GM12878 (cell line): ENCODE measurements around the gene PHF1. TPM values are rescaled to one million over a fixed set of nuclear protein-coding genes. Genes with fewer than 3 reads are reported as not detected.

Source experiments
- ATAC-seq: fragments of 200-7000 bp; cut with Tn5 transposase; 3 replicates; pipeline ENCODE4 v1.9.1; 2020; ENCODE audit warnings: mild to moderate bottlenecking, moderate library complexity
- BruUV-seq: library from RNA; stranded (reverse); fragments of 400-500 nt; replicated peaks from 2 replicates; lab custom pipeline; 2021; lab: Mats Ljungman, UMichigan
- CTCF ChIA-PET: fragments of 300-600 bp; sonication (Branson Sonifier 250); formaldehyde crosslinking; extraction: SDS; loops from one replicate; lab custom pipeline; 2021; ENCODE audit warnings: inconsistent platforms; lab: Yijun Ruan, JAX
- POLR2A ChIA-PET: fragments of 350-600 bp; formaldehyde crosslinking; extraction: SDS; loops from one replicate; lab custom pipeline; 2021; ENCODE audit warnings: inconsistent platforms; lab: Charles Lee
- RAD21 ChIA-PET: fragments of 300-600 bp; sonication (Branson Sonifier 250); formaldehyde crosslinking; loops from one replicate; lab custom pipeline; 2023; ENCODE audit warnings: antibody characterized with exemption; ENCODE audit not compliant: unreplicated experiment; lab: Charles Lee
- SMC1A ChIA-PET: fragments of 300-600 bp; sonication (Branson Sonifier 250); formaldehyde crosslinking; loops from one replicate; lab custom pipeline; 2023; ENCODE audit not compliant: unreplicated experiment, uncharacterized antibody; lab: Charles Lee
- DNase-seq: peaks from one replicate; pipeline ENCODE4 v3.0.0-alpha.2; 2011; ENCODE audit warnings: low read depth, low spot score
- FAIRE-seq: peaks from 3 replicates; lab custom pipeline; 2011; peaks lifted over from hg19 to GRCh38; lab: Jason Lieb, UNC
- H2AFZ ChIP-seq: 2 replicates; pipeline ENCODE4 v1.6.0; 2011; ENCODE audit warnings: low read depth, low read length, control low read depth; ENCODE audit not compliant: control insufficient read depth
- H3K27ac ChIP-seq: 2 replicates; pipeline ENCODE4 v1.5.1; 2011; ENCODE audit warnings: control low read depth; ENCODE audit not compliant: control insufficient read depth, insufficient read depth
- H3K27me3 ChIP-seq, 2 experiments: replicated peaks in 1 of 2; 2 replicates each; pipeline versions ENCODE4 v1.6.0 to v1.6.1; 2011; ENCODE audit warnings: low read length in 1 of 2; ENCODE audit not compliant: control insufficient read depth in 2 of 2, insufficient read depth in 2 of 2
- H3K36me3 ChIP-seq, 2 experiments: 2 replicates each; pipeline ENCODE4 v1.5.1; 2011; ENCODE audit warnings: low read length in 1 of 2; ENCODE audit not compliant: control insufficient read depth in 2 of 2, insufficient read depth in 2 of 2
- H3K4me1 ChIP-seq: 2 replicates; pipeline ENCODE4 v1.6.1; 2011; ENCODE audit warnings: mild to moderate bottlenecking, low read length, moderate library complexity, mixed read lengths; ENCODE audit not compliant: control insufficient read depth, insufficient read depth
- H3K4me2 ChIP-seq: 2 replicates; pipeline ENCODE4 v1.6.0; 2011; ENCODE audit warnings: control low read depth; ENCODE audit not compliant: control insufficient read depth, insufficient read depth
- H3K4me3 ChIP-seq: fragments of 200-600 bp; sonication (generic); 2 replicates; pipeline ENCODE4 v1.5.1; 2016
- H3K79me2 ChIP-seq: 2 replicates; pipeline ENCODE4 v1.6.0; 2011; ENCODE audit warnings: low read length; ENCODE audit not compliant: control insufficient read depth, insufficient read depth
- H3K9ac ChIP-seq: 2 replicates; pipeline ENCODE4 v1.8.0; 2011; ENCODE audit warnings: low read length, control low read depth, mixed read lengths; ENCODE audit not compliant: control insufficient read depth, insufficient read depth
- H3K9me3 ChIP-seq: replicated peaks from 3 replicates; pipeline ENCODE4 v1.5.1; 2011; ENCODE audit warnings: mild to moderate bottlenecking, low read length; ENCODE audit not compliant: control insufficient read depth, insufficient read depth
- H4K20me1 ChIP-seq: 2 replicates; pipeline ENCODE4 v1.6.0; 2011; ENCODE audit not compliant: control insufficient read depth, insufficient read depth
- MXI1 ChIP-seq: fragments of 150-350 bp; IDR thresholded peaks from 2 replicates; pipeline ENCODE4 v1.6.1; 2011; ENCODE audit warnings: low read depth, mild to moderate bottlenecking, inconsistent platforms, low read length, improper control_type of control experiment
- MYC ChIP-seq: IDR thresholded peaks from 2 replicates; pipeline ENCODE4 v1.6.1; 2011; ENCODE audit warnings: mild to moderate bottlenecking, low read length, moderate library complexity, inconsistent platforms; ENCODE audit not compliant: insufficient read depth, insufficient replicate concordance, insufficient read length, severe bottlenecking
- POU2F2 ChIP-seq: IDR thresholded peaks from 3 replicates; pipeline ENCODE4 v1.6.1; 2011; ENCODE audit warnings: low read depth, mild to moderate bottlenecking, low read length, borderline replicate concordance
- RAD51 ChIP-seq: fragments of 450-650 bp; IDR thresholded peaks from 2 replicates; pipeline ENCODE4 v1.6.1; 2016; ENCODE audit warnings: moderate library complexity, mild to moderate bottlenecking, inconsistent platforms
- RELA ChIP-seq: fragments of 450-650 bp; IDR thresholded peaks from 2 replicates; pipeline ENCODE4 v1.8.0; 2014; ENCODE audit warnings: borderline replicate concordance; ENCODE audit not compliant: partially characterized antibody
- SMC3 ChIP-seq: IDR thresholded peaks from 2 replicates; pipeline ENCODE4 v1.6.1; 2011; ENCODE audit warnings: low read length, improper control_type of control experiment, borderline replicate concordance
- SREBF1 ChIP-seq: IDR thresholded peaks from 2 replicates; pipeline ENCODE4 v1.6.1; 2012; ENCODE audit warnings: mild to moderate bottlenecking, low read length
- STAT3 ChIP-seq: IDR thresholded peaks from 2 replicates; pipeline ENCODE4 v1.6.1; 2011; ENCODE audit warnings: low read depth, low read length, improper control_type of control experiment
- ZNF217 ChIP-seq: fragments of 450-650 bp; IDR thresholded peaks from 2 replicates; pipeline ENCODE4 v1.6.1; 2017; ENCODE audit warnings: antibody characterized with exemption, mild to moderate bottlenecking
- ZNF687 ChIP-seq: fragments of 450-650 bp; IDR thresholded peaks from 2 replicates; pipeline ENCODE4 v1.6.1; 2017; ENCODE audit warnings: mild to moderate bottlenecking, moderate library complexity
- ZSCAN29 ChIP-seq: fragments of 450-650 bp; IDR thresholded peaks from 2 replicates; pipeline ENCODE4 v1.6.1; 2017; ENCODE audit warnings: mild to moderate bottlenecking, moderate library complexity
- WGBS: methylation state at CpG from one replicate; pipeline ENCODE4 v1.1.6; 2016; ENCODE audit warnings: low lambda C conversion rate; ENCODE audit not compliant: insufficient replicate concordance, insufficient coverage; ENCODE audit errors: missing lambda C conversion rate; 5-methylcytosine and 5-hydroxymethylcytosine counted together
- in situ Hi-C: fragments of 300-500 bp; cut with MboI; formaldehyde crosslinking; loops from 9 replicates; pipeline ENCODE4 v1.14.3; 2018; ENCODE audit warnings: mixed read lengths
- intact Hi-C: fragments of 100-400 bp; cut with micrococcal nuclease; formaldehyde crosslinking; loops from one replicate; pipeline ENCODE4 v1.14.2; 2022; ENCODE audit not compliant: unreplicated experiment
- polyA plus RNA-seq, 11 experiments: library from polyadenylated mRNA; depleted of rRNA in 4 of 11; unstranded in 6 of 11; stranded (reverse) in 5 of 11; fragments of >200 nt; fragmentation: Nextera tagmentation in 4 of 11; fragmentation: Illumina TruSeq in 1 of 11; extraction: Ambion mirVana in 4 of 11; extraction: Trizol in 1 of 11; gene quantifications; 1 replicate in 1 of 11; 2 replicates in 10 of 11; pipeline versions ENCODE4 v1.2.1 to v1.2.3, GENCODE V29; 2011 to 2016; ENCODE audit warnings: inconsistent platforms in 2 of 11, missing spikeins in 2 of 11, low read depth in 1 of 11
- total RNA-seq, 4 experiments: library from RNA; depleted of rRNA in 3 of 4; stranded (reverse); fragments of >200 nt in 3 of 4; fragmentation: Illumina TruSeq in 1 of 4; extraction: Trizol in 1 of 4; gene quantifications; 2 replicates each; pipeline versions ENCODE4 v1.2.1 to v1.2.3, GENCODE V29; 2013 to 2021
- TF ChIP-seq, protein P1 (sequence below): fragments of 450-650 bp; IDR thresholded peaks from 2 replicates; pipeline ENCODE4 v1.6.1; 2017; ENCODE audit warnings: borderline replicate concordance
- TF ChIP-seq, protein P2 (sequence below): IDR thresholded peaks from 2 replicates; pipeline ENCODE4 v1.6.1; 2012; ENCODE audit warnings: low read depth, low read length, improper control_type of control experiment
- TF ChIP-seq, protein P3 (sequence below): IDR thresholded peaks from 2 replicates; pipeline ENCODE4 v1.6.1; 2011; ENCODE audit warnings: low read depth, low read length, improper control_type of control experiment, borderline replicate concordance

PHF1 gene
- total and polyA plus RNA-seq, 10 of the 15 experiments (the other 5 are each of a cell fraction or from before 2014, with no cell fraction given) = 1.3 to 17.8 (median 6.2) TPM

- WGBS = 97% methylated on average over 16 of the region's 17 CpGs
- ATAC-seq = no peak
- FAIRE-seq = no peak
- Histone ChIP-seq H3K4me3 (no peak overlapping the region), H3K9me3 (no peaks in the 10 kb centered on the region)
- CTCF ChIA-PET = no interaction called here
- TF ChIP-seq SREBF1 = no peak
- no peak for TF ChIP-seq POU2F2
- TF ChIP-seq ZSCAN29 = no peak
- no peak for TF ChIP-seq ZNF687
- TF ChIP-seq, protein P1, sequence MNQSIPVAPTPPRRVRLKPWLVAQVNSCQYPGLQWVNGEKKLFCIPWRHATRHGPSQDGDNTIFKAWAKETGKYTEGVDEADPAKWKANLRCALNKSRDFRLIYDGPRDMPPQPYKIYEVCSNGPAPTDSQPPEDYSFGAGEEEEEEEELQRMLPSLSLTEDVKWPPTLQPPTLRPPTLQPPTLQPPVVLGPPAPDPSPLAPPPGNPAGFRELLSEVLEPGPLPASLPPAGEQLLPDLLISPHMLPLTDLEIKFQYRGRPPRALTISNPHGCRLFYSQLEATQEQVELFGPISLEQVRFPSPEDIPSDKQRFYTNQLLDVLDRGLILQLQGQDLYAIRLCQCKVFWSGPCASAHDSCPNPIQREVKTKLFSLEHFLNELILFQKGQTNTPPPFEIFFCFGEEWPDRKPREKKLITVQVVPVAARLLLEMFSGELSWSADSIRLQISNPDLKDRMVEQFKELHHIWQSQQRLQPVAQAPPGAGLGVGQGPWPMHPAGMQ = no peak
- no peak for TF ChIP-seq SMC3
- no peak for TF ChIP-seq MYC
- TF ChIP-seq ZNF217 = no peak
- TF ChIP-seq, protein P2, sequence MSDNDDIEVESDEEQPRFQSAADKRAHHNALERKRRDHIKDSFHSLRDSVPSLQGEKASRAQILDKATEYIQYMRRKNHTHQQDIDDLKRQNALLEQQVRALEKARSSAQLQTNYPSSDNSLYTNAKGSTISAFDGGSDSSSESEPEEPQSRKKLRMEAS = no peak
- no peak for TF ChIP-seq MXI1
- TF ChIP-seq, protein P3, sequence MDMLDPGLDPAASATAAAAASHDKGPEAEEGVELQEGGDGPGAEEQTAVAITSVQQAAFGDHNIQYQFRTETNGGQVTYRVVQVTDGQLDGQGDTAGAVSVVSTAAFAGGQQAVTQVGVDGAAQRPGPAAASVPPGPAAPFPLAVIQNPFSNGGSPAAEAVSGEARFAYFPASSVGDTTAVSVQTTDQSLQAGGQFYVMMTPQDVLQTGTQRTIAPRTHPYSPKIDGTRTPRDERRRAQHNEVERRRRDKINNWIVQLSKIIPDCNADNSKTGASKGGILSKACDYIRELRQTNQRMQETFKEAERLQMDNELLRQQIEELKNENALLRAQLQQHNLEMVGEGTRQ = no peak
- TF ChIP-seq STAT3 = no peak
- no peak for TF ChIP-seq RELA
- TF ChIP-seq RAD51 = no peak
- TF ChIP-seq, all 136 proteins: peak for 0
- no peak for DNase-seq
- ChIA-PET RAD21 (no interaction called here), POLR2A (no interaction called here), SMC1A (no interaction called here)
- Histone ChIP-seq H2AFZ (no peak overlapping the region), H3K79me2 (no peaks in the 10 kb centered on the region), H3K27ac (no peak overlapping the region), H3K27me3 (no peaks in the 10 kb centered on the region), H3K9ac (no peak overlapping the region), H3K4me1 (peaks cover 7% of the 10 kb centered on the region; the same call in 1 of the 2 replicates), H3K4me2 (no peak overlapping the region), H3K36me3 (peaks cover 33 to 34% of the 10 kb centered on the region in 2 experiments), H4K20me1 (no peaks in the 10 kb centered on the region)
- intact Hi-C loops = no loop called here
- in situ Hi-C loops = no loop called here
- BruUV-seq = no TSS peak
Measured at GRCh38 chr6:33406126-33406525, 4.7 kb upstream of the PHF1 start.
